ENCODE data around the gene HAT1.
"Not testable (repeated sequence)": the region's sequence is repeated elsewhere in the genome, so short reads cannot be mapped to it uniquely, and the experiment has no call there.

Gene HAT1, protein sequence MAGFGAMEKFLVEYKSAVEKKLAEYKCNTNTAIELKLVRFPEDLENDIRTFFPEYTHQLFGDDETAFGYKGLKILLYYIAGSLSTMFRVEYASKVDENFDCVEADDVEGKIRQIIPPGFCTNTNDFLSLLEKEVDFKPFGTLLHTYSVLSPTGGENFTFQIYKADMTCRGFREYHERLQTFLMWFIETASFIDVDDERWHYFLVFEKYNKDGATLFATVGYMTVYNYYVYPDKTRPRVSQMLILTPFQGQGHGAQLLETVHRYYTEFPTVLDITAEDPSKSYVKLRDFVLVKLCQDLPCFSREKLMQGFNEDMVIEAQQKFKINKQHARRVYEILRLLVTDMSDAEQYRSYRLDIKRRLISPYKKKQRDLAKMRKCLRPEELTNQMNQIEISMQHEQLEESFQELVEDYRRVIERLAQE

DNA sequence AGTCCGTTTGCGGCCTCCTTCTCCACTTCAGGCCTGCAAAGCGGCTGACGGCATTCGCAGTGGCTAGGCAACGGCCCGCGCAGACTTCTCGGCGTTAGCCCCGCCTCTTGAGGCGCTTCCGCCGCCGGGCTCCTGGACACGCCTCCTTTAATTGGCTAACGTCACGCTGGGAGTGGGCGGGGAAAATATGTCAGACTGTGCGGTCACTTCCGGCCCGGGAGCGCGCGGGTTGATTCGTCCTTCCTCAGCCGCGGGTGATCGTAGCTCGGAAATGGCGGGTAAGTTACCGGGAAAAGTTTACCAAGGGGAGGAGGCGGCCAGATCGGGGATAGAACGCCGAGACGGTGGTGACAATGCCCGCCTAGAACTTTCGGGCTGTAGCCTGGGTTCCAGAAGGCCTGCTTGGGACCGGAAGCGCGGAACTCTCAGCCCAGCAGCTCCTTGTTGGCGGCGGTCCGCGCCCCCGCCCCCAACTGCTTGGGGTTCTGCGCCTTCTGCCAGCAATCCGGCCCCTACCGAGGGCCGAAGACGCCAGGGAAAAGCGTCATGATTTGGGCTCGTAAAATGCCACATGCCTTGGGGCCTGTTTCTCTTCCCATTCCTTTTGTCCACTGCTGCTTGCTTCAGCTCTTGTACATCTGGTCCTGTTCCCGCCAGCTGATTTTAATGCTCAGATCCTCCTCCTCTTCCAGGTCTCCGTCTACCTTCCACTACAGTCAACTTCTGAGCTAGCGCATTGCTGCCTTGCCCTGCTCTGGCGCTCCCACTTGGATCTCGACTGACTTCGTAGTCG is at the start of gene HAT1:
TSS of gene HAT1 (plus strand) at position 232 of the 793 bp plus-strand sequence. CDS start at position 272, 40 bp downstream.
- Histone ChIP-seq H3K27ac (peak within 1 kb of the TSS; percentile 48 to 99 (median 93)), H3K4me3 (peak within 1 kb of the TSS; percentile 66 to 97 (median 77))

DNA sequence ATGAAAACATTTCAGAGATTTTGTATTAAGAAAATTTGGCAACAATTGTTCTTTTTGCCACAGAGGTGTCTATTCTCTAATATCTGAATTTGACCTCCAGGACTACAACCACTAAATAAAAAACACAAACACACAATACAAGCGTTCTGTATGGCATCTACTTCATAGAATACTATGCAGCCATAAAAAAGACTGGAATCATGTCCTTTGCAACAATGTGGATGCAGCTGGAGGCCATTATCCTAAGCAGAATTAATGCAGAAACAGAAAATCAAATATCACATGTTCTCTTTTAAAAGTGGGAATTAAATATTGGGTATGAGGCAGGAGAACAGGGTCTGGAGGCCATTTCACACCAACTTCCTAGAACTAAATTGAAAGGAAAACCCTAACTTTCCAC is 47.7 kb upstream of the HAT1 start:
- Histone ChIP-seq H3K27ac (no peak overlapping the region), H3K4me3 (no peak overlapping the region)

DNA sequence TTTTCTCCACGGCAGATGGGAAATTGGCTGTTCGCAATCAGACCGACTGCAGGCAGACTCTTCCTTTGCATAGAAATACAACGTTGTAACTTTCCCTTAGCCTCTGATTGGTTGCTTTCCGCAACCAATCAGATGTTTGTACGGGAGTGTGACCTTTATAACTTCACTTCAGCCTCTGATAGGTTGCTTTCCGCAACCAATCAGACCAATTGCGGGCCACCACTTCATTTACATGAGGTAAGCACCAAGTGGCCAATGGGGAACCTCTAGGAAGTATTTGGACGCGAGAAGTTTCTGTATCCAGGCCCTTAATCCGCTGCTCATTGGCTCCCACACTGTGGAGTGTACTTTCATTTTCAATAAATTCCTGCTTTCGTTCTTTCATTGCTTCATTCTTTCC is 47.3 kb upstream of the HAT1 start:
- Histone ChIP-seq H3K27ac (no peak overlapping the region), H3K4me3 (no peak overlapping the region)

DNA sequence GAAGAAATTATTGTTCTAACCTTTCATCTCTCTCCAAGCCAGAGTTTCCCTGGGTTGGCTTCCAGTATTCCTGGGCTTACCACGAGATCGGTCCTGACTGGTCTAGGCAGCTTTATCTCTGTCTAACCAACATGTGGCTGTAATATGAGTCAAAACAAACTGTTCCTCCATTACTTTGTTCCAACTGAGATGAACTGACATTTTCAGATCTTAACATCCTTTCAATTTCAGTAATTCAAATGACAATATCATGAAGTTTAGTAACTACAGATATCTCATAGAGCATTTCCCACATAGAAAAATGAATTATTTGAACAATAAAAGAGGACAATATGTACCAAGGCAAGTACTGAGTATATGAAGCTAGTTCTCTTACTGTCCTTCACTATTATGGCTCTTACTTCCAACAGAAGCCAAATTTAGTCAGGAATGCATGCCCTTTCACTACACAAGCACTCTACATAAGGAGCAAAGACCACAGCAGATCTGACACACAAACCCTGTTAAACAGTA is 43.7 kb upstream of the HAT1 start:
- Histone ChIP-seq H3K27ac (peak overlapping the region in 7 of 21 experiments; percentile 3 to 74 (median 31)), H3K4me3 (no peak overlapping the region)

DNA sequence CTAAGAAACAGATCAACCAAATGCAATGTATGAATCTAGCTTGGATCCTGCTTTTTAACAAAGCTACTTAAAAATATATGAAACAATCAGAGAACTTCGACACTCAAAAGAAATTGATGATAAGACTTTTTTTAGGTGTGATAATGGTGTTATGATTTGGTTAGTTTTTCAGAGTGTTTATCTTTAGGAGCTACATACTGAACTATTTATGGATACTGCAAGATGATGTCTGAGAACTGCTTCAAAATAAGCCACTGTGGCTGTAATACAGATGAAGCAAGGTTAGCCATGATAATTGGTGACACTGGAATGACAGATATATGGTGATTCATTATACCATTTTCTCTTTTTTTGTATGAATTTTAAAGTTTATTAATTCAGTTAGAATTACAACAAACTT is 42.4 kb upstream of the HAT1 start:
- Histone ChIP-seq H3K4me3 (no peak overlapping the region), H3K27ac (no peak overlapping the region)

DNA sequence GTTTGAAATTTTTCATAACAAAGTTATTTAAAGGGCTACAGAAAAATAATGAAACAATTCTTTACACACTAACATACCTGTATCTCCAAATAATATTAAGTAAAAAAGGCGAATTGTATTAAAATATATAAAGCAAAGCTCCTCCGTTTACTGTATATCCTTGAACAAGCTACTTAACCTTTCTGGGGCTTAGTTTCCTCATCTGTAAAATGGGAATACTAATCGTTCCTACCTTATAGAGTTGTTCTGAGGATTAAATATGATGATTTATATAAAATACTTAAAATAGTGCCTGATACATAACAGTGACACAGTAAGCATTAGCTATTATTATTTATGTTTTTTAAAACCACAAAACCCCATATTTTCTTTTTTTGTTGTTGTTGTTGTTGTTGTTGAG is 41.5 kb upstream of the HAT1 start:
- Histone ChIP-seq H3K27ac (no peak overlapping the region), H3K4me3 (no peak overlapping the region)

DNA sequence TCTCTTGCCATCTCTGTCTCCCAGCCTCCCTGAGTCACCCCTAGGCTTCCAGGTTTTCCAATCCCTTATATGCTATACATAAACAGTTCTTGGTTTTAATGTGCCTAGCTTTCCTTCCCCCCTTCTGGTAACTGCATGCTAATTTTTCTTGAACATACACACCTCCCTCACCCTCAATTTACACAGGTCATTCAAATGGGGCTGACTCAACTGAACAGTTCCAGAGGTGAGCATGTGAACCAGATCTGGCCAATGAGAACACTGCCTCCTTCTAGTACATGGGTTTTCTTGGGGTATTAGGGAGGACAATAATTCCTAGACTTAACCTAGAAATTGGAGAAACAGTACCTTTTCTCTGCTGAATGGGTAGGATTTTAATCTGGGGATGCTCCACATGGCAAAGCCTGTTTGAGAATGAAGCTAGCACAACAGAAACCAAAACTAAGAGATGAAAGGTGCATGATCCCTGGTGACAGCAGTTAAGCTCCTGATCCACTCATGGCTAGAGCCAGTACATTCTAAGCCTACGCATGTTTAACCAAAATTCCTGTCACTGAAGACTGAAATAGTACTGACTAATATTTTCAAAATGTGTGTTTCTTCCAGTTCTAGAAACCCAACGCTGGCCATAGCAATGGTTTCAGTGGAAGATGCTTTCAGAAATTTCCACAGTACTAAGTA is 40.0 kb upstream of the HAT1 start:
- no peak overlapping the region for H3K27ac ChIP-seq

DNA sequence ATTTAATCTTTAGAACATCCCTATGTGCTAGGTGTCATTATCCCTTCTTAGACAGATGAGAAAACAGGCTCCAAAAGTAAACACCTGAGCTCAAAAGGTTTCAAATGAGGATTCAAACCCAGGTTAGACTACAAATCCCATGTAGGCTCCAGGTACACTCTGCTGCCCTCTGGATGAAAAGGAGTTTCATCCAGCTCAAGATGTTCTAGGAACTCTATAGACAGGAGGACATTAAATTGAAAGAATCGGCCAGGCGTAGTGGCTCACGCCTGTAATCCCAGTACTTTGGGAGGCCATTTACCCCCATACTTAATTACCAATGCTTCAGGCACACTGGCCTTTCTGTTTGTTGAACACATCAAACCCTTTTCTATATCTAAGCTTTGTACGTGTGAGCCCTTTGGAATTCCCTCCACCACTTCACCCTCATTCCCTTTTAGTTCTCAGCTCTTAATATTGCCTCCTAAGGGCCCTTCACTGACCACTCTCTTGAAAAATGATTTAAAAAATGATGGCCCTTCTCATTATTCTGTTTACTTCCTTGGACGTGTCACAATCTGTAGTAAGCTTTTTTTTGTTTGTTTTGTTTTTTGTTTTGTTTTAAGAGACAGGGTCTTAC is 38.9 kb upstream of the HAT1 start:
- no peak overlapping the region for H3K4me3 ChIP-seq

More for the DNA sequence above, 40.0 kb upstream of the HAT1 start:
- no peak overlapping the region for H3K4me3 ChIP-seq

DNA sequence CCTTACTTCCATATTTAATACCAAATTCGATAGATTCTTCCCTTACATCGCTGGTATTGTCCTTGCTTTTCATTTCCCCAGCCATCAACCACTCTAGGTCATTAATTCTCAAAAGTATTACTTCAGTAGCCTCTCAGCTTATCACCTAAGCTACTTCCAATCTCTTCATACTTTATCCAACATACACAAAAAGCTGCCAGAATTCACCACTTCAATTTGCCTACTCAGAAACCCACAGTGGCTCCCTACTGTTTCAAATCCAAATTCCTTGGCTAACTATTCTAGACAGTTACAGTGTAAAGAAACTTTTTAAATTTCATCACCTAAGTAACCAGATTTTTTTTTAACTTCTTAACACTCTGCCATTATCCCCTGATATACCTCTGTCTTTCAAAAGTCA is 32.9 kb upstream of the HAT1 start:
- Histone ChIP-seq H3K27ac (no peak overlapping the region), H3K4me3 (no peak overlapping the region)

More for the DNA sequence above, 38.9 kb upstream of the HAT1 start:
- H3K27ac ChIP-seq = no peak overlapping the region

DNA sequence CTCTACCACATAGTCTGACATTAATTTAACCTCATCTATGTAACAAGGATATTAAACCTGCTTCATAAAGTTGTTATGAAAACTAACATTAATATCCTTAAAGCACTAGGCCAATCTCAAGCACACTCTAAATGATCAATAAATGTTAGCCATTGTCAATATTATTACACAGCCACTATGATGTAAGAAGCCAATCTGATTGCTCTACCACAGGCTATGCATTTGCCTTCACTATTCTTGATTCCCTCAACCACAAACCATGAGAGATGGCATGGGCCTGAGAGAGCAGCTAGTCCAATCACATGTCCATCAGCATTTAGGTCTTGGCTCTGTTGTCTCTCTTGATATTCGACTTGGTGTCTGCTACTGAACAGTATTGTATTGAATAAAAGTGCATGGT is 32.5 kb upstream of the HAT1 start:
- no peak overlapping the region for H3K4me3 ChIP-seq
- no peak overlapping the region for H3K27ac ChIP-seq

DNA sequence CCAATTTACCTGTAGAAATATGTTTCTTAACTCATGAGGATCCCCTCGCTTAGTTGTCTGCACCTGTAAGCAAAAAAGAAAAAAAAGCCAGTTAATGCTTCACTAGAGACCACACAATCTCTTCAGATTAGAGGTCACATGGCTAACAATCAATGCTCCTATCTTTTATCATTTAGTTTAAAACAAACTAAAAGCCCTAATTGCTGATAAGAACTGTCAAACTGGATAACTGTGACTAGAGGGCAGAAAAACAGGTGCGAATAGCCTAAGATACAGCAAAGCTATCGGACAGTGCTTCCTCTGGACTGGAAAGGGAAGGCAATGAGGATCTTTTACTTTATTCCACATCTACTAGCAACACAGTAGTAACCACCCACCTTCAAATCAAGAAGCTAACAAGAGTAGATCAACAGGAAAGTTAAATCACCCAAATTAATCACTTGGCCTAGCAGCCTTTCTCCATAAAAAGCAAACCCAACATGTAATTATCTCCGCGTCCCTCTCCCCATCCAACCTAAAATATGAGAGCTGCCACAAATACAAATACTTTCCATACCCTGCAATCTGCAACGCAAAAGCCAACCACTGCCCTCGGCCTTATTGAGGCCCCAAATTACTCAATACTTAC is 29.0 kb upstream of the HAT1 start:
- Histone ChIP-seq H3K27ac (peak overlapping the region in 19 of 21 experiments; percentile 76 to 97 (median 91)), H3K4me3 (peak overlapping the region; percentile 59 to 89 (median 77))

DNA sequence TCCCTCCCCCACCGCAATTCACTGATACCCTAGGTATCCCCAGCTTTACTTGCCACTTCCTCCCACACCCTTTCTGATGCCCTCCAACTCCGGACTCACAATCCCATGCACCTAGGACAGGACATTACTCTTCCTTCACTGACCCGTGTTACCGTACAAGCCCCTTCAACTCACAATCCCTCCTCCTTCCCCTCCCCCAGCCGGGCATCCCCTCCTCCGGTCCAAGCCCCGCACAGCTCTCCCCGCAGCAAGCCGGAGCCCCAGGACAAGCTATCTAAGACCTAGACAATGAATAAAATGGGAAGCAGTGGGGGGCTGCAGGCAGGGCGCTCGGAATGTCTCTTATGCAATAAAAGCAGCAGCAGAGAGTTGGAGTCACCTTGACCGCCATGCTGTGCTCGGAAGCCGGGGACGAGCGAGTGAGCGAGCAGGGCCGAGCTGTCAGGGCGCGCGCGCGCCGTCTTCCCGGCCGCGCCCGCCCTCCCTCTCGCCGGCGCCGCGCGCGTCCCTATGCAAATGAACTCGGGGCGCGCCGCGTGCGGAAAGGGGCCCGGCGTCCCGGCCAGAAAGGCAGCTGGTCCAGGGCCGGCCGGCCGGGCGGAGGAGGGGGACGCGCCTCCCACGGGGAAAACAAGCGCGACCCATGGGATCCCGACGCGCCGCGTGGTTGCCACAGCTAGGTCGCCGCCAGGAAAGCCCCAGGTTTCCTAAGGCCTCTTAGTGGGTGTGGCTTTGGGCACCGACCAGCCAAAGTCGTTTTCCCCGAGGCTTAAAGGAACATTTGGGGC is 28.2 kb upstream of the HAT1 start, which contains the start of gene SLC25A12:
TSS of gene SLC25A12 (minus strand) at position 421 of the 788 bp plus-strand sequence. CDS start at position 391, 30 bp downstream.
- peak within 1 kb of the TSS; percentile 59 to 89 (median 77) for H3K4me3 ChIP-seq
- peak within 1 kb of the TSS; percentile 60 to 97 (median 90) for H3K27ac ChIP-seq

DNA sequence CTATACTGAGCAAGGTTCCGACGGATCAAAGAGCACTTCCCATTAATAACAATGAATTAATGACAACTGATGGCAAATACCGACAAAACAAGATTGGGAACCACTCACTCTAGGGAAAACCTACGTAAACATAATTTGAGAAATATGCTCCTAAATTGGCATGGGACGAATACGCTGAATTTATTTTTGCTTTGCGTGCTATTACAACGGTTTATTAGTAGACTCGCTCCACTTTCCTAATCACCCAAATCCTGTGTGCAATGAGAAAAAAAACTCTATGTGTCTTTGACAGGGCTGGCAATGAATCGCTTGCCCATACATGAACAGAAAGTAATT is 27.7 kb upstream of the HAT1 start:
- Histone ChIP-seq H3K4me3 (peak overlapping the region; percentile 59 to 89 (median 77)), H3K27ac (peak overlapping the region; percentile 60 to 97 (median 90))

DNA sequence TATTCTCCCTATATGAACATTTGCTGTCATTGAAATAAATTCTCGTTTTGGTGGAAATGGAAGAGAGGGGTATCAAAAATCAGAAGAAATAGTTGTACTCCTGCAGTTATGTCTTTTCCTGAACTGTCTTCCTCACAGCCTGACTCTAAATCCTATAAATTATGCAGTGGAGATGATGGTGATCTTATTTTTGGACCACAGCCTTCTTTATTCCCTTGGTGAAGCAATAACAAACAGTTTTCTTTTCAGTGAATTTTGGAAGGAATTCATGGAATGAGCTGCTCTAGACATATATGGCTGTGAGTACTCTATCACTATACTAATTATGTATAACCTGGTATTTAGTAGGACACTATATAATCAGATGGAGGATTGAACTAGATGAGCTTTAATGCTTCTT is 26.5 kb upstream of the HAT1 start:
- H3K27ac ChIP-seq = no peak overlapping the region

DNA sequence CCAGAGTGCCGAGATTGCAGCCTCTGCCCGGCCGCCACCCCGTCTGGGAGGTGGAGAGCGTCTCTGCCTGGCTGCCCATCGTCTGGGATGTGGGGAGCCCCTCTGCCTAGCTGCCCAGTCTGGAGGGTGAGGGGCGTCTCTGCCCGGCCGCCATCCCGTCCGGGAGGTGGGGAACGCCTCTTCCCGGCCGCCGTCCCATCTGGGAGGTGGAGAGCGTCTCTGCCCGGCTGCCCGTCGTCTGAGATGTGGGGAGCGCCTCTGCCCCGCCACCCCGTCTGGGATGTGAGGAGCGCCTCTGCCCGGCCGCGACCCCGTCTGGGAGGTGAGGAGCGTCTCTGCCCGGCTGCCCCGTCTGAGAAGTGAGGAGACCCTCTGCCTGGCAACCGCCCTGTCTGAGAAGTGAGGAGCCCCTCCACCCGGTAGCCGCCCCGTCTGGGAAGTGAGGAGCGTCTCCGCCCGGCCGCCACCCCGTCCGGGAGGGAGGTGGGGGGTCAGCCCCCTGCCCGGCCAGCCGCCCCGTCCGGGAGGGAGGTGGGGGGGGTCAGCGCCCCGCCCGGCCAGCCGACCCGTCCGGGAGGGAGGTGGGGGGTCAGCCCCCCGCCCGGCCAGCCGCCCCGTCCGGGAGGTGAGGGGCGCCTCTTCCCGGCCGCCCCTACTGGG is 22.5 kb upstream of the HAT1 start:
- not testable (repeated sequence) for H3K27ac ChIP-seq, H3K4me3 ChIP-seq

More for the DNA sequence above, 26.5 kb upstream of the HAT1 start:
- H3K4me3 ChIP-seq = no peak overlapping the region

DNA sequence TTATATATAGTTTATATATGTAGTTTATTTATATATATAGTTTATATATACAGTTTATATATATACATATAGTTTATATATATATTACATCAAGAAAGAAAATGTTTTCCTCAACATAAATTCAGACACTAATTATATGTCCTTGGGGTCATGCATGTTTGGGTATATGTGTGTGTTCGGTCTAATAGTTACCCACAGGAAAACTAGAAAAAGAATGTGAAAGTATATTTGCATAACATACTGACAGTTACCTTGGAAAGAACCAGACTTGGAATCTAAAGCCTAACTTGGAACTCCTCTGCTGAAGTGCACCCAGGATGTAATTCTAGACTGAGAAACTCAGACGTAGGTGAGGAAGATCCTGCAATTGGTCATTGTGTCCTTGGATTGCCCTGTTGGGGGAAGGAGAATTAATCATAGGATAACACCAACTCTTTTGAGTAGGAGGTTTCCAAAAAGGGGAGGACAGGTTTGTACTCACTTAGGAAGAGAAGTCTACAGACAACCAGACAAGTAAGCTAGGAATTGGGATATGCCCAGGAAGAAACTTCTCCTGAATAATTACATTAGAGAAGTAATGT is 19.3 kb upstream of the HAT1 start:
- no peak overlapping the region for H3K4me3 ChIP-seq
- no peak overlapping the region for H3K27ac ChIP-seq

DNA sequence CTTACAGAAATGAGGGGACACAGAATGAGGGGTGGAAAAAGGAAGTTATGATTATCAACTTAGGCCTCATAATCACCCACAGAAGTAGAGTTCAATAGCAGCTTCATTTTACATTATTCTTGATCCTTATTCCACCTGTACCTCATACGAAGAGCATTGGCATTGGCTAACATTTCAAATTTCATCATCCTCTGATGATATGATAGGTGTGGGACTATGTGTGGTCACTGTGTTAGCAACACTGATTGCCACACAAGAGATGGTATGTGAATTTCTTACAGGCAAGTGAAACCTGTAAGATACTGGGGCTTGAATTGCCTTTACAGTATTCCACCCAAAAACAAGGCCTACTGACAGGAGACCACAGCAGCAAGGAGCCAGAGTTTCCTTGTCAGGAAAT is 14.0 kb upstream of the HAT1 start:
- no peak overlapping the region for H3K4me3 ChIP-seq
- no peak overlapping the region for H3K27ac ChIP-seq

All from skin epidermis (tissue), 12 donors.